Measurements from ENCODE around the gene SUSD3.
A peak's percentile ranks its signal among the peaks of the same experiment; 100 is the strongest.

The SUSD3 gene

GRCh38 chr9:93126151-93126781 lies 67.8 kb downstream of the SUSD3 start:
- DNase-seq (ENCODE audit: low spot score) = peak; percentile 47

DNA sequence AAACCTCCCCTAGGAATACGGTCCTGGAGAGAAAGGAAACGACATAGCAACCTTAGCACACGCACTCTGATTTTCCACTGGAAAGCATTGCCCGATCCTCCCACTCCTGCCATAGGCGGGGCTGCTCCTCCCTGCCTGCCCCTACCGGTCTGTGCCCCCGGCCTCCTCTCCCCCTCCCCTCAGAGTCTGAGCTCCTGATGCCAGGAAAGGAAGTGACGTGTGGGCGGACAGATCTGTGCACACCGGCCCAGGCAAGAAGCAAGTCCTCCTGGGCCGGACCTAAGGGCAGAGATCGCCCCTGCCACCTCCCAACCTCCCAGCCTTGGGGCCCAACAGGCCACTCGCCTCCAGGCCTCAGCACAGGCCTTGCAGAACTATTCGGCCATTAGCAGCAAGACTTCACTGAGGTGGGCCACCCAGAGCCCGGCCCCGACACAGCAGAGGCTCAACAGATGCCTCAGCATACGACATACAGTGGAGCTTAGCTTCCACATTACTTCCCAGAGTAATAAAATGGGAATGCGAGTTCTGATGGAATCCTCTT lies 68.4 kb downstream of the SUSD3 start:
- peak; percentile 63 for DNase-seq (ENCODE audit: low spot score)

- no peak for DNase-seq (ENCODE audit: low spot score)
Measured at GRCh38 chr9:93127395-93127911, 69.0 kb downstream of the SUSD3 start.

DNA sequence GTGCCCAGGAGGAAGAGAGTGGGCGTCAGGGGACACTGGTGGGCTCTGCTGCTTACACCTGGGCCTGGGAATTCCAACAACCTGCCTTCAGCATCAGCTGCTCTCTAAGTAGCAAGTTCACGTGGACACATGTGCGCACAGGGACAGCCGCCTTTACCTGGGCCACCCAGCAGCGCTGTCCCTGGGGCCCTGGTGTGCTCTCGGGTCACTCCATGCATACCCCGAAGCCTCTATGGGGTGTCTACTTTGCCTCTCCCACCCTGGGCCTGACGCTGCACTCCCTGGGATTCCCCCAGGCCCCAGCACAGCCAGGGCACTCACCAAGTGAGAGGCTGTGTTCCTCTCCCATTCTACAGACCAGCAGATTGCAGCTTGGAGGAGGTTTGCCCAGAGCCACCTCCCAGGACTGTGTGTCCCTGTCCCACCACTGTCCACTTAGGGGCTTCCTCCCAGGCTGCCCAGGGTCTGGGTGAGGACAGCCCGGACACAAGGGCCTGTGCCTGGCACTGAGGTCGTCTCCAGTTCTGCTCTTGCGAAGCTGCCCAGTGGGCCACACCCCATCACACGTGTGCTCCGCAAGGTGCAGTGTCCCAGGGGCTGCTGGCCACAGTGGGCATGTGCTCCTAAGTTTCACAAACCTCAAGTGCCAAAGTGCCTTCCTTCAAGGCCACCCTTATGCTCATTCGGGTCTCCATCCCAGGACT lies 69.7 kb downstream of the SUSD3 start:
- DNase-seq (ENCODE audit: low spot score) = peak; percentile 41

- DNase-seq (ENCODE audit: low spot score) = no peak
Measured at GRCh38 chr9:93128715-93129224, 70.3 kb downstream of the SUSD3 start.

- DNase-seq (ENCODE audit: low spot score) = peak; percentile 40
Measured at GRCh38 chr9:93129286-93129685, 70.8 kb downstream of the SUSD3 start.

DNA sequence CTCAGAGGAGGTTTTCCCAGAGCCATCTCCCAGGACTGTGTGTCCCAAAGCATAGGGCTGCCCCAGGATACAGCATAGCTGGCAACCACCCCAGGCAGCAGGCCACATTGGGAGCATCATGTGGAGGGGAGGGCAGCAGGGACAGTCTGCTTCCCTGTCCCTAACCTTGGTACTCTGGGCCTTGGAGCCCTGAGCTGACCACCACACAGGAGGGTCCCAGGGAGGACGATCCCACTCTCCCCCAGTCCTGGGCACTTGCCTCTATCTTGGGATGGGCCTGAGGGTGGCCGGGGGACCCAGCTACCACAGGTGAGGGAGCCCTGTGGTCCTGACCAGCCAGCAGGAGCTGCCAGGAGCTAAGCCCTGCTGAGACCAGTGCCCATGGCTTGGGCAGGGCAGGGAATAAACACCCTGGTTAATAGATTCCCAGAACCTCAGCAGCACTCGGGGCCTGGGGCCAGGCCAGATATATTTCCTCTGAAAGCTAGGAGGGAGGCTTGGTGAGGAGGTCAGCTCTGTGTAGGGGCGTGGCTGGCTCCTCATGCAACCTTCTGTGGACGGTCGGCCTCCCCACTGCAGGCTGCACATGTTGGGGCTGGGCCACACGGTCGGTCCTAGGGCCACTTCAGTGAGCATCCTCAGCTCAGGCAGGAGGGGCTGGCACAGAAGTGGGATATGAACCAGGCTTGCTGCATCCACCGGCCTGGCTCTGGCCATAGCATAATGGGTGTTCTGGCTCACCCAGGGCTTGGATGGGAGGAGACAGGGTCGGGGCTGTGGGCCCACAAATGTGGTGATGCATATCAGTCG lies 71.4 kb downstream of the SUSD3 start:
- DNase-seq (ENCODE audit: low spot score) = no peak

DNA sequence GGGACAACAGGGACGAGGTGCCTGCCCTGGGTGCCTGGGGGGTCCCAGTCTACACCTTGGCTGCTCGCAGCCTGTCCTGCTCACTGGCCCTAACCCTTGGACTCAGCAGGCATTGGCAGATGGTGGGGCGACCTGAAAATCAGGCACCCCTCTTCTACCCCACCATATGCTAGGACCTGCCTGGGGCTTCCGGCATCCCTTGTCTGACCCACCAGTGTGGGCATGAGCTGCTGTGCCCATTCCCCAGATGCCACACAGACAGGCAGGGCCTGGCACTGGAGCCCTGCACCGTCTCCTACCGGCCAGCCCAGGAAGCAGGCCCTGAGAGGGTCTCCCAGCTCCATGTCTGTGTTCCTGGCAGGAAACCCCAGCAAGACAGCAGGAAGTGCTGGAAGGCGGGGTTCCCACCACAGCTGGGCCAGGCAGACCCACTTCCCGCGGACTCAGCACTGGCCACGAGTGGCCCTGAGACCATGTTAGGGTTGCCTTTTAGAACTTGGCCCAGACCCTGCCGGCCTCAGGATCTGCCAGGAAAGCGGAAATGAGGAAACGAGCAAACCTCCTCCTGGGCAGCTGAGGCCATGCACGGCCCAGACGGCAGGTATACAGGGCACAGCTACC lies 72.5 kb downstream of the SUSD3 start:
- DNase-seq (ENCODE audit: low spot score) = peak; percentile 33

- DNase-seq (ENCODE audit: low spot score) = peak; percentile 34
Measured at GRCh38 chr9:93131599-93132286, 73.2 kb downstream of the SUSD3 start.

GRCh38 chr9:93132287-93132927 lies 73.9 kb downstream of the SUSD3 start:
- DNase-seq (ENCODE audit: low spot score) = peak; percentile 42

- DNase-seq (ENCODE audit: low spot score) = no peak
Measured at GRCh38 chr9:93132946-93133680, 74.6 kb downstream of the SUSD3 start.

- DNase-seq (ENCODE audit: low spot score) = no peak
Measured at GRCh38 chr9:93133681-93134014, 75.1 kb downstream of the SUSD3 start.

- peak; percentile 83 for DNase-seq (ENCODE audit: low spot score)
Measured at GRCh38 chr9:93134015-93134739, 75.7 kb downstream of the SUSD3 start, which contains the start of gene NINJ1. NINJ1 (minus strand) TSS chr9:93134251; CDS start chr9:93134217, 34 bp downstream.
